Tibial nerve (tissue), 4 donors: ENCODE data around the gene HPS1. TPM values are rescaled to one million over a fixed set of nuclear protein-coding genes. Genes with fewer than 3 reads are reported as not detected.

Experiments
- DNase-seq, 2 donors: peaks; one replicate each; pipeline ENCODE4 v3.0.0-alpha.2; 2019; ENCODE audit warnings: low spot score in 2 of 2
- H3K27ac ChIP-seq, 4 donors: fragments of 200-600 bp; sonication (generic) in 3 of 4; one replicate each; pipeline ENCODE4 v1.5.1; 2017 to 2019; ENCODE audit warnings: mild to moderate bottlenecking in 1 of 4
- H3K27me3 ChIP-seq, 2 donors: fragments of 200-600 bp; sonication (generic) in 1 of 2; one replicate each; pipeline versions ENCODE4 v1.5.1 to v1.6.0; 2017 to 2019
- H3K36me3 ChIP-seq, 3 donors: fragments of 200-600 bp; sonication (generic); one replicate each; pipeline ENCODE4 v1.5.1; 2018 to 2019
- H3K4me1 ChIP-seq, 4 donors: fragments of 200-600 bp; sonication (generic) in 3 of 4; one replicate each; pipeline ENCODE4 v1.5.1; 2017 to 2019
- H3K4me3 ChIP-seq, 4 donors: fragments of 200-600 bp; sonication (generic) in 3 of 4; one replicate each; pipeline ENCODE4 v1.5.1; 2017 to 2019; ENCODE audit warnings: mild to moderate bottlenecking in 1 of 4, moderate library complexity in 1 of 4
- H3K9me3 ChIP-seq, 4 donors: fragments of 200-600 bp; sonication (generic) in 3 of 4; one replicate each; pipeline ENCODE4 v1.5.1; 2017 to 2019
- CTCF ChIP-seq, 5 experiments: fragments of 200-600 bp in 3 of 5; fragments of 450-650 bp in 2 of 5; sonication (generic) in 3 of 5; IDR thresholded peaks; one replicate each; pipeline ENCODE4 v1.5.1; 2016 to 2019; ENCODE audit warnings: antibody characterized with exemption in 5 of 5, mild to moderate bottlenecking in 3 of 5, moderate library complexity in 2 of 5
- EP300 ChIP-seq, 2 donors: sonication (generic); formaldehyde crosslinking; IDR thresholded peaks; one replicate each; pipeline ENCODE4 v1.6.1; 2017; ENCODE audit warnings: antibody characterized with exemption in 2 of 2, mild to moderate bottlenecking in 1 of 2
- POLR2A ChIP-seq, 2 donors: fragments of 450-650 bp; IDR thresholded peaks; one replicate each; pipeline ENCODE4 v1.6.1; 2017; ENCODE audit warnings: antibody characterized with exemption in 2 of 2, mild to moderate bottlenecking in 2 of 2, moderate library complexity in 2 of 2
- WGBS, 2 donors: methylation state at CpG; one replicate each; pipeline ENCODE4 v1.1.5; 2018; 5-methylcytosine and 5-hydroxymethylcytosine counted together
- total RNA-seq, 4 donors: library from RNA; depleted of rRNA; stranded (reverse); fragments of >200 nt; gene quantifications; one replicate each; pipeline ENCODE4 v1.1.0, GENCODE V29; 2016

The HPS1 gene
- total RNA-seq, 4 donors from 2014 or later: 38.7 to 101 (median 62.5) TPM

DNA sequence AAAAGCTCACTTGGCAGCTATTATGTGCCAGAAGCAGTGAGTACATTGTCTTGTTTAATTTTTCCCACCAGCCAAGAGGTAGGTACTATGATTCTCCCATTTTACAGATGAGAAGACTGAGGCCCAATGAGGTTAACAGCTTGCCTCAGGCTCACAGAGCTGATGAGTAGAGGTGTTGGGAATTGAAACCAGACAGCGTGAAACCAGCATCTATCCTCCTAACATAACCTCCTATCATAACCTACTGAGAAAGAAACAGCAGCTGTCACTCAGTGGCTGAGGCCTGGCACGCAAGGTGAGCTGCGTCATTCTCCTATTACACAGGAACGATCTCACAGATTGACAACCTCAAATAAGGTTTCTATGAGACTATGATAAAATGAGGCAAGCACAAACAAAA, 37.9 kb downstream of the HPS1 start:
- WGBS, 2 donors: 94 to 99% methylated on average over 4 of the region's 4 CpGs
- TF ChIP-seq POLR2A (IDR thresholded peaks at IDR 0.05): no peak
- no peak for TF ChIP-seq CTCF (IDR thresholded peaks at IDR 0.05)
- TF ChIP-seq EP300 (IDR thresholded peaks at IDR 0.05): no peak
- no peak for DNase-seq
- Histone ChIP-seq H3K4me3 (no peak overlapping the region), H3K36me3 (peaks cover 0 to 32% (median 0%) of the 10 kb centered on the region in 3 donors), H3K9me3 (no peaks in the 10 kb centered on the region), H3K27me3 (no peaks in the 10 kb centered on the region), H3K27ac (no peak overlapping the region), H3K4me1 (peaks cover 0 to 27% (median under 1%) of the 10 kb centered on the region in 4 donors)

GRCh38 chr10:98407744-98408241, 38.9 kb downstream of the HPS1 start:
- WGBS, 2 donors: 90 to 94% methylated on average over 10 to 17 of the region's 18 CpGs
- no peaks in the 10 kb centered on the region for H3K9me3 ChIP-seq
- no peak for DNase-seq
- H3K4me3 ChIP-seq: no peak overlapping the region
- H3K4me1 ChIP-seq: peaks cover 0 to 32% (median 2%) of the 10 kb centered on the region in 4 donors
- H3K36me3 ChIP-seq: peaks cover 0 to 41% (median 0%) of the 10 kb centered on the region in 3 donors
- H3K27ac ChIP-seq: no peak overlapping the region
- TF ChIP-seq EP300 (IDR thresholded peaks at IDR 0.05): no peak
- no peak for TF ChIP-seq CTCF (IDR thresholded peaks at IDR 0.05)
- TF ChIP-seq POLR2A (IDR thresholded peaks at IDR 0.05): no peak
- no peaks in the 10 kb centered on the region for H3K27me3 ChIP-seq

- no peaks in the 10 kb centered on the region for H3K27me3 ChIP-seq
- no peak overlapping the region for H3K4me3 ChIP-seq
- DNase-seq: no peak
- H3K27ac ChIP-seq: no peak overlapping the region
- no peak for TF ChIP-seq EP300 (IDR thresholded peaks at IDR 0.05)
- TF ChIP-seq POLR2A (IDR thresholded peaks at IDR 0.05): no peak
- TF ChIP-seq CTCF (IDR thresholded peaks at IDR 0.05): no peak
- H3K9me3 ChIP-seq: no peaks in the 10 kb centered on the region
- WGBS, 2 donors: 78 to 85% methylated on average over 23 of the region's 23 CpGs
- H3K36me3 ChIP-seq: peaks cover 0 to 42% (median 0%) of the 10 kb centered on the region in 3 donors
- H3K4me1 ChIP-seq: peaks cover 0 to 28% (median 2%) of the 10 kb centered on the region in 4 donors
These were observed 39.6 kb downstream of the HPS1 start for GRCh38 chr10:98407017-98407743.

GRCh38 chr10:98405422-98405821, 41.3 kb downstream of the HPS1 start:
- Histone ChIP-seq H3K27ac (peak overlapping the region in 1 of 4 donors; percentile 66), H3K4me1 (peaks cover 0 to 22% (median 2%) of the 10 kb centered on the region in 4 donors), H3K36me3 (peaks cover 0 to 38% (median 0%) of the 10 kb centered on the region in 3 donors), H3K27me3 (no peaks in the 10 kb centered on the region), H3K9me3 (no peaks in the 10 kb centered on the region), H3K4me3 (no peak overlapping the region)
- 87 to 92% methylated on average over 12 of the region's 12 CpGs for WGBS, 2 donors
- no peak for DNase-seq
- TF ChIP-seq CTCF (IDR thresholded peaks at IDR 0.05) (no peak), POLR2A (IDR thresholded peaks at IDR 0.05) (no peak), EP300 (IDR thresholded peaks at IDR 0.05) (no peak)
